Endometrium (tissue), 2 donors: Measurements from ENCODE around the gene PDCD4.

Experiments
- FAIRE-seq: peaks from 2 replicates; lab custom pipeline; 2012; peaks lifted over from hg19 to GRCh38; lab: Jason Lieb, UNC
- donor health status: control.
- donor health status: control.

Gene PDCD4

GRCh38 chr10:110919971-110920881 is 48.5 kb downstream of the PDCD4 start:
- no peak for FAIRE-seq

- FAIRE-seq, result no peak
Measured at GRCh38 chr10:110923856-110924493, 52.2 kb downstream of the PDCD4 start.

GRCh38 chr10:110927461-110927860 is 55.7 kb downstream of the PDCD4 start:
- no peak for FAIRE-seq

GRCh38 chr10:110931769-110932381 is 60.1 kb downstream of the PDCD4 start:
- no peak for FAIRE-seq

- peak; percentile 79 for FAIRE-seq
Measured at GRCh38 chr10:110932505-110933180, 60.9 kb downstream of the PDCD4 start.

GRCh38 chr10:110936757-110937156 is 65.0 kb downstream of the PDCD4 start:
- no peak for FAIRE-seq

GRCh38 chr10:110939419-110939818 is 67.7 kb downstream of the PDCD4 start:
- FAIRE-seq, result no peak

- no peak for FAIRE-seq
Measured at GRCh38 chr10:110944792-110945396, 73.2 kb downstream of the PDCD4 start.

- no peak for FAIRE-seq
Measured at GRCh38 chr10:110946496-110946895, 74.8 kb downstream of the PDCD4 start.

GRCh38 chr10:110947061-110947595 is 75.4 kb downstream of the PDCD4 start:
- no peak for FAIRE-seq
